GM06990 (cell line): ENCODE measurements around the gene CYTH4.

ENCODE experiments used
- DNase-seq: peaks from one replicate; pipeline ENCODE4 v3.0.0-alpha.2; 2011; ENCODE audit not compliant: insufficient read length; ENCODE audit errors: extremely low read depth
- H3K27me3 ChIP-seq: replicated peaks from 2 replicates; pipeline ENCODE4 v1.6.0; 2011; ENCODE audit warnings: low read length; ENCODE audit not compliant: control insufficient read depth, insufficient read depth
- H3K36me3 ChIP-seq: 2 replicates; pipeline ENCODE4 v1.5.1; 2011; ENCODE audit warnings: low read length; ENCODE audit not compliant: control insufficient read depth, insufficient read depth
- H3K4me3 ChIP-seq: replicated peaks from 2 replicates; pipeline ENCODE4 v1.5.1; 2011; ENCODE audit warnings: low read depth, mild to moderate bottlenecking, control low read depth, low read length
- TF ChIP-seq, protein P1 (sequence below): IDR thresholded peaks from 2 replicates; pipeline ENCODE4 v1.5.1; 2011; ENCODE audit warnings: low read length, control low read depth, mild to moderate bottlenecking, inconsistent platforms; ENCODE audit not compliant: insufficient read depth, poor library complexity, severe bottlenecking

Gene CYTH4

DNA sequence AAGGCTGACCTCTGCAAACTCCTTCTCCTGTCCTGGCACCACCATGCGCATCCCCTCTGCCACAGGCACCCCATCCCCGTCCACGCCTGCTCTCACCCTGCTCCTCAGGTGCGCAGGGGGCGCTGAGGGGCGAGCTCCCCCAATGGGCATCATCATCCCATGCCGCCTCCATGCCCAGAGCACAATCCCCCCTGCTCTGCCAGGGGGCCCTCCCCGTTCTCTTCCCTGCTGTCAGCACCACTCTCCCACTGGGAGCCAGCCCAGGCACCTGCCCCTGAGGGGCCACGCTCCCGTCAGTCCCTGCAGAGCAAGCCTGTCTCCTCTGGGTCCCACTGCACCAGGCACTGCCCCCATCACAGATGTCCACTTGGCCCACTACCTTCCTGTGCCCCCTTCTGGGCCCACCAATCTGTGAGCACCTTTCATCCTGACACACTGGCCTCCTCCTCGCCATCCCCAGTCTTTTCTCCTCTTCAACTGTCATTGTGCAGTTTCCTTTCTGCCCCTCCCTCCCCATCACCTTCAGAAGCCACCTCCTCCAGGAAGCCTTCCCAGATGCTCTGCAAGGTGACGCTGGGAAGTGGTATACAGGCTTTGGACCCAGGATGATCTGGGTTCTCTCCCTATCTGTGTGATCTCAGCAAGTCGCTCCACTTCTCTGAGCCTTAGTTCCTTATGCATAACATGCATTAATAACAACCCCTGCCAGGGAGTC is 62.6 kb downstream of the CYTH4 start:
- Histone ChIP-seq H3K27me3 (no peaks in the 10 kb centered on the region; the same call in none of the 2 replicates), H3K4me3 (no peak overlapping the region), H3K36me3 (no peaks in the 10 kb centered on the region)
- DNase-seq, result no peak
- TF ChIP-seq, protein P1, sequence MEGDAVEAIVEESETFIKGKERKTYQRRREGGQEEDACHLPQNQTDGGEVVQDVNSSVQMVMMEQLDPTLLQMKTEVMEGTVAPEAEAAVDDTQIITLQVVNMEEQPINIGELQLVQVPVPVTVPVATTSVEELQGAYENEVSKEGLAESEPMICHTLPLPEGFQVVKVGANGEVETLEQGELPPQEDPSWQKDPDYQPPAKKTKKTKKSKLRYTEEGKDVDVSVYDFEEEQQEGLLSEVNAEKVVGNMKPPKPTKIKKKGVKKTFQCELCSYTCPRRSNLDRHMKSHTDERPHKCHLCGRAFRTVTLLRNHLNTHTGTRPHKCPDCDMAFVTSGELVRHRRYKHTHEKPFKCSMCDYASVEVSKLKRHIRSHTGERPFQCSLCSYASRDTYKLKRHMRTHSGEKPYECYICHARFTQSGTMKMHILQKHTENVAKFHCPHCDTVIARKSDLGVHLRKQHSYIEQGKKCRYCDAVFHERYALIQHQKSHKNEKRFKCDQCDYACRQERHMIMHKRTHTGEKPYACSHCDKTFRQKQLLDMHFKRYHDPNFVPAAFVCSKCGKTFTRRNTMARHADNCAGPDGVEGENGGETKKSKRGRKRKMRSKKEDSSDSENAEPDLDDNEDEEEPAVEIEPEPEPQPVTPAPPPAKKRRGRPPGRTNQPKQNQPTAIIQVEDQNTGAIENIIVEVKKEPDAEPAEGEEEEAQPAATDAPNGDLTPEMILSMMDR, result no peak

DNA sequence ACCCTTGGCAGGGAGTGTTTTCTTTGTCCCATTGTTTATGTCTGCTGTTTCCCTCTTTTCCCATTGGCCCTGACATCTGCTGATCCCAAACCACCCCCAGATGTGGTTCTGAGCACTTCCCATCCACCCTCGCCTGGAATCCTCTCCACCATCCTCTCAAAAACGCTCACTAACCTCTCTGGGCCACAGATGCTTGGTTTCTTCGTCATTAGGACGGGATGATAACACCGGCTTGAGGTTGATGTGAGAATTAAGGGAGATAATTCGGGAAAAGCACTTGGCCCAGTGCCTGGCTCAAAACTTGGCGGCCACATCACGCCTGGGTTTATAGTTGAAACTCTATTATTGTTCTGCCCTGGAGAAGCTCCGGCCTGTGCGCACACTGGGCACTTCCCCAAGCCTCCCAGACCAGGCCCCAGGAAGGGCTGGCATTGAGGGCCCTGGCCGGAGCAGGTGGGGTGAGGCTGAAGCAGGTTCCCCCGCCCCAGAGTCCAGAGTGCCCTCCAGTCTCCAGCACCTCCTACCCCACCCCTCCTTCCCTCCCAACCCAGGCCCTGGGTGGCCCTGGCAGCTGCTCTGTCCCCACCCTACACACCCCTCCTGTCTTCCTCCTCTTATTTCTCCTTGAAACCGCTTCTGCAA is 63.7 kb downstream of the CYTH4 start:
- Histone ChIP-seq H3K27me3 (no peaks in the 10 kb centered on the region; the same call in none of the 2 replicates), H3K4me3 (no peak overlapping the region)
- TF ChIP-seq, protein P1, result no peak

DNA sequence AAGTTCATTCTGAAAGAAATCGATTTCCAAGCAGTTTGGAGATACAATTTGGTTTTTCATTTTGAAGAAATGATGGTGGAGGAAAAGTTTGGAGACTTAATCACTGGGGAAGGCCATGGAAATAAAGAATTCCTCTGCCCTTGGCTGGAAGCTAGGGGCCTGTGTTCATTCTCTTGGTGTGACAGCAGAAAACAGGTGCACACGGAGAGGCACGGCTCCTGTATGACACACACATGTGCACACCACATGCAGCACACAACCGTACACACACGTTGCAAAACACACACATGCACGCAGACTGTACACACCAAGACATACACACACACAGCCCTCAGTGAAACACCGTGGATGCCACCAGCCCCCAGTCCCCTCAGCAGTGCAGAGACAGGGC is 64.2 kb downstream of the CYTH4 start:
- no peaks in the 10 kb centered on the region; the same call in 1 of the 2 replicates for H3K27me3 ChIP-seq
- no peaks in the 10 kb centered on the region for H3K36me3 ChIP-seq
- TF ChIP-seq, protein P1, result no peak
- no peak for DNase-seq
- H3K4me3 ChIP-seq, result no peak overlapping the region

More for the DNA sequence above, 63.7 kb downstream of the CYTH4 start:
- no peak for DNase-seq
- H3K36me3 ChIP-seq, result no peaks in the 10 kb centered on the region

DNA sequence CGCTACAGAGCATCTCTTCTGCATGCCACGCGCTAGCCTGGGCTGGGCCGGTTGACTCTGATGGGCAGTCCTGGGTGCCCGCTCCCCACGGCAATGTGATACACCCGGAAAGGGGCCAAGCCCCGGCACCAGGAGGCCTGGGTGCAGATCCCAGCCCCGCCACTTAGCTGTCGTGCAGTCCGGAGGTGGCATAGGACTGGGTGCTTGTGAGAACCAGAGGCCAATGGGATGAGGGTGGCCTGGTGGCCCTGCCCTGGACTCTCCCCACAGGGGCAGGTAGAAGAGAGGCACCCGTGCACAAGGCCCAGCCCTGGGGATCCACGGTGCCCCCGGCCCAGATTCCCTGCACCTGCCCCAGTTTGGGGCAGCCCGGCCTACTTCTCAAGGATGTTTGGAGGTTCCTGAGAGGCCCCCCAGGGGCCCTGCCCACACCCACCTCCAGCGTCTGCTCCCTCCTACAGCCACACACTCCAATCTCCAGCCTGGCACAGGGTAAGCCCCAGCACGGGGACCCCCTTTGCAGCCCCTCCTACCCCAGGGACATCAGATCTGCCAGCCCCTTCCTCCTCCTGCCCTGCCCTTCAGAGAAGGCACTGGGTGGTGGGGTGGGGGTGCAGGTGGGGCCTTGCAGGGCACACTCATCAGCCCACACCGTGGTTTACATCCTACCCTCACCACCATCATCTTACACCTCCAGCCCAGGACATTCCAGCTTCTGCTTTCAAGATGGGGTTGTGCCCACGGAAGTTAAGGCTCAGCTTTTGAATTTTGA is 66.9 kb downstream of the CYTH4 start:
- no peak overlapping the region for H3K4me3 ChIP-seq
- DNase-seq, result no peak
- no peaks in the 10 kb centered on the region for H3K36me3 ChIP-seq
- TF ChIP-seq, protein P1, result no peak
- no peaks in the 10 kb centered on the region; the same call in none of the 2 replicates for H3K27me3 ChIP-seq

DNA sequence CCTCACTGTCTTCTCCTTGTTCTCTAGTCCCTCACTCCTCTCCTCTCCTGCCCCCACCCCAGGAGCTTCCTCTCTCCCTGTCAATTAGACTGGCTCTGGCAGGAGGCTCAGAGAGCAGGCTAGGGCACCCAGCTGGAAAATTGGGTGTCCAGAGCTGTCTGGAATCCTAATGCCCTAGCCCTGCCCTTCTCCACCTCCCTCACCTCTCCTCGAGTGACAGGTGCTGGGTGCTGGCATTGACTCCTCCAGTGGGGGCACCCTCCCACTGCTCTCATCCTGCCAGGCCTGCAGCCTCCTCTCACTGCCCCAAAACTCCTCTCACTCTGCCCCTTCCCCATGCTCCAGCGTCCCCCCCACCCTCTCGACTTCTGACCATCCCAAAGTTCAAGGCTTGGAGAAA is 68.9 kb downstream of the CYTH4 start:
- H3K36me3 ChIP-seq, result no peaks in the 10 kb centered on the region
- no peak overlapping the region for H3K4me3 ChIP-seq
- H3K27me3 ChIP-seq, result peaks cover 2% of the 10 kb centered on the region
- DNase-seq, result no peak
- TF ChIP-seq, protein P1, result no peak
